K562 (cell line): ENCODE data around the gene MYMX. TPM values are rescaled to one million over a fixed set of nuclear protein-coding genes. Genes with fewer than 3 reads are reported as not detected.

Source experiments
- BRF1 ChIP-seq: IDR thresholded peaks from 3 replicates; pipeline ENCODE4 v1.6.1; 2011; ENCODE audit warnings: borderline replicate concordance, mild to moderate bottlenecking; ENCODE audit not compliant: insufficient read length; ENCODE audit errors: extremely low read depth
- CBX1 ChIP-seq: sonication (generic); IDR thresholded peaks from 2 replicates; pipeline ENCODE4 v1.6.1; 2016; ENCODE audit warnings: antibody characterized with exemption, low read depth, mild to moderate bottlenecking
- DEAF1 ChIP-seq: fragments of 450-650 bp; formaldehyde crosslinking; IDR thresholded peaks from 2 replicates; pipeline ENCODE4 v1.4.0; 2020; ENCODE audit warnings: mild to moderate bottlenecking, moderate library complexity
- FUS ChIP-seq: fragments of 200-400 bp; formaldehyde crosslinking; optimal IDR thresholded peaks from 2 replicates; pipeline ENCODE3; 2017; ENCODE audit warnings: low read depth, low read length
- HEY1 ChIP-seq: fragments of 250-450 bp; sonication (Bioruptor Pico); IDR thresholded peaks from 2 replicates; pipeline ENCODE4 v1.5.0; 2020; ENCODE audit warnings: mild to moderate bottlenecking, moderate library complexity, borderline replicate concordance
- KAT7 ChIP-seq: sonication (generic); formaldehyde crosslinking; IDR thresholded peaks from 2 replicates; pipeline ENCODE4 v1.8.0; 2022; ENCODE audit warnings: missing genetic modification reagents, mild to moderate bottlenecking, borderline replicate concordance
- PTTG1 ChIP-seq: fragments of 450-650 bp; IDR thresholded peaks from 2 replicates; pipeline ENCODE4 v1.6.1; 2016; ENCODE audit warnings: low read depth, mild to moderate bottlenecking, missing genetic modification characterization, missing compliant biosample characterization
- SIN3B ChIP-seq: fragments of 450-650 bp; IDR thresholded peaks from 2 replicates; pipeline ENCODE4 v1.6.1; 2017; ENCODE audit warnings: low read depth, mild to moderate bottlenecking, moderate library complexity
- SREBF2 ChIP-seq: sonication (generic); formaldehyde crosslinking; IDR thresholded peaks from 2 replicates; pipeline ENCODE4 v1.4.0; 2020; ENCODE audit warnings: mild to moderate bottlenecking, missing genetic modification reagents
- THAP12 ChIP-seq: fragments of 250-450 bp; sonication (Bioruptor Pico); IDR thresholded peaks from 2 replicates; pipeline ENCODE4 v1.9.0; 2021; ENCODE audit warnings: mild to moderate bottlenecking, inconsistent platforms
- THRA ChIP-seq: fragments of 450-650 bp; IDR thresholded peaks from 2 replicates; pipeline ENCODE4 v1.6.1; 2017; ENCODE audit warnings: mild to moderate bottlenecking, moderate library complexity
- ZMIZ1 ChIP-seq, 2 experiments: fragments of 150-350 bp in 1 of 2; IDR thresholded peaks; 2 replicates each; pipeline ENCODE4 v1.6.1; 2012 to 2016; ENCODE audit warnings: low read depth in 2 of 2, low read length in 2 of 2, mild to moderate bottlenecking in 1 of 2, moderate library complexity in 1 of 2
- ZNF3 ChIP-seq: fragments of 250-450 bp; sonication (Bioruptor Pico); IDR thresholded peaks from 2 replicates; pipeline ENCODE4 v1.5.0; 2021; ENCODE audit warnings: mild to moderate bottlenecking, moderate library complexity
- polyA plus RNA-seq, 8 experiments: library from polyadenylated mRNA; depleted of rRNA in 4 of 8; stranded (reverse) in 5 of 8; unstranded in 3 of 8; fragments of >200 nt; fragmentation: Nextera tagmentation in 2 of 8; fragmentation: Illumina TruSeq in 1 of 8; extraction: Ambion mirVana in 2 of 8; extraction: Trizol in 1 of 8; gene quantifications; 2 replicates each; pipeline versions ENCODE4 v1.2.1 to v1.2.3, GENCODE V29; 2011 to 2014; ENCODE audit warnings: inconsistent platforms in 1 of 8, missing spikeins in 1 of 8
- total RNA-seq, 7 experiments: library from RNA; depleted of rRNA in 6 of 7; stranded (reverse); fragments of >200 nt in 6 of 7; fragmentation: Illumina TruSeq in 2 of 7; extraction: Trizol in 2 of 7; gene quantifications; 2 replicates each; pipeline versions ENCODE4 v1.2.1 to v1.2.3, GENCODE V29; 2011 to 2021; ENCODE audit warnings: low replicate concordance in 1 of 7
- TF ChIP-seq, protein P1 (sequence below): fragments of 150-350 bp; IDR thresholded peaks from 2 replicates; pipeline ENCODE4 v1.6.1; 2014; ENCODE audit warnings: low read depth, mild to moderate bottlenecking, low read length, borderline replicate concordance

Gene MYMX
- total and polyA plus RNA-seq, 9 of the 15 experiments (the other 6 are each of a cell fraction or from before 2014, with no cell fraction given) = 0.12 TPM; not detected in 8

GRCh38 chr6:44221291-44221960 is 4.7 kb downstream of the MYMX start (continued):
- TF ChIP-seq HEY1 (CRISPR knock-in tag) = no peak
- no peak for TF ChIP-seq DEAF1 (CRISPR knock-in tag)
- no peak for TF ChIP-seq PTTG1 (tag)
- TF ChIP-seq, protein P1, sequence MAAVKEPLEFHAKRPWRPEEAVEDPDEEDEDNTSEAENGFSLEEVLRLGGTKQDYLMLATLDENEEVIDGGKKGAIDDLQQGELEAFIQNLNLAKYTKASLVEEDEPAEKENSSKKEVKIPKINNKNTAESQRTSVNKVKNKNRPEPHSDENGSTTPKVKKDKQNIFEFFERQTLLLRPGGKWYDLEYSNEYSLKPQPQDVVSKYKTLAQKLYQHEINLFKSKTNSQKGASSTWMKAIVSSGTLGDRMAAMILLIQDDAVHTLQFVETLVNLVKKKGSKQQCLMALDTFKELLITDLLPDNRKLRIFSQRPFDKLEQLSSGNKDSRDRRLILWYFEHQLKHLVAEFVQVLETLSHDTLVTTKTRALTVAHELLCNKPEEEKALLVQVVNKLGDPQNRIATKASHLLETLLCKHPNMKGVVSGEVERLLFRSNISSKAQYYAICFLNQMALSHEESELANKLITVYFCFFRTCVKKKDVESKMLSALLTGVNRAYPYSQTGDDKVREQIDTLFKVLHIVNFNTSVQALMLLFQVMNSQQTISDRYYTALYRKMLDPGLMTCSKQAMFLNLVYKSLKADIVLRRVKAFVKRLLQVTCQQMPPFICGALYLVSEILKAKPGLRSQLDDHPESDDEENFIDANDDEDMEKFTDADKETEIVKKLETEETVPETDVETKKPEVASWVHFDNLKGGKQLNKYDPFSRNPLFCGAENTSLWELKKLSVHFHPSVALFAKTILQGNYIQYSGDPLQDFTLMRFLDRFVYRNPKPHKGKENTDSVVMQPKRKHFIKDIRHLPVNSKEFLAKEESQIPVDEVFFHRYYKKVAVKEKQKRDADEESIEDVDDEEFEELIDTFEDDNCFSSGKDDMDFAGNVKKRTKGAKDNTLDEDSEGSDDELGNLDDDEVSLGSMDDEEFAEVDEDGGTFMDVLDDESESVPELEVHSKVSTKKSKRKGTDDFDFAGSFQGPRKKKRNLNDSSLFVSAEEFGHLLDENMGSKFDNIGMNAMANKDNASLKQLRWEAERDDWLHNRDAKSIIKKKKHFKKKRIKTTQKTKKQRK = no peak
- TF ChIP-seq FUS = no peak
- no peak for TF ChIP-seq THAP12
- no peak for TF ChIP-seq THRA
- no peak for TF ChIP-seq BRF1
- TF ChIP-seq ZMIZ1 (IDR thresholded peaks at IDR 0.05; ENCODE audit: low read depth in 2 of 2, low read length in 2 of 2) = no peak
- TF ChIP-seq SREBF2 = no peak
- no peak for TF ChIP-seq CBX1
- TF ChIP-seq SIN3B = no peak
- TF ChIP-seq ZNF3 (CRISPR knock-in tag) = no peak
- TF ChIP-seq KAT7 (CRISPR knock-in tag) = 0 out of 2 replicates have a peak, but pooled peaks have one; percentile 22
